HUES6 (cell line): ENCODE data around the gene XRCC2.

Experiments
- H3K27ac ChIP-seq: 2 replicates; pipeline ENCODE4 v1.7.0; 2013; ENCODE audit warnings: low read depth, mild to moderate bottlenecking, low read length, inconsistent platforms
- H3K27me3 ChIP-seq: 2 replicates; pipeline ENCODE4 v1.6.1; 2013; ENCODE audit warnings: low read length; ENCODE audit not compliant: control insufficient read depth, insufficient read depth
- H3K36me3 ChIP-seq: 2 replicates; pipeline ENCODE4 v1.6.1; 2013; ENCODE audit warnings: low read length; ENCODE audit not compliant: control insufficient read depth, insufficient read depth
- H3K4me1 ChIP-seq: 2 replicates; pipeline ENCODE4 v1.6.1; 2013; ENCODE audit warnings: low read length; ENCODE audit not compliant: control insufficient read depth, insufficient read depth
- H3K4me3 ChIP-seq: 2 replicates; pipeline ENCODE4 v1.5.1; 2013; ENCODE audit warnings: low read depth, low read length
- H3K9ac ChIP-seq: one replicate; pipeline ENCODE4 v1.6.1; 2013; ENCODE audit warnings: mild to moderate bottlenecking, low read length
- H3K9me3 ChIP-seq: 2 replicates; pipeline ENCODE4 v1.6.1; 2013; ENCODE audit warnings: low read depth, low read length; ENCODE audit not compliant: control insufficient read depth, insufficient read depth

Gene XRCC2

DNA sequence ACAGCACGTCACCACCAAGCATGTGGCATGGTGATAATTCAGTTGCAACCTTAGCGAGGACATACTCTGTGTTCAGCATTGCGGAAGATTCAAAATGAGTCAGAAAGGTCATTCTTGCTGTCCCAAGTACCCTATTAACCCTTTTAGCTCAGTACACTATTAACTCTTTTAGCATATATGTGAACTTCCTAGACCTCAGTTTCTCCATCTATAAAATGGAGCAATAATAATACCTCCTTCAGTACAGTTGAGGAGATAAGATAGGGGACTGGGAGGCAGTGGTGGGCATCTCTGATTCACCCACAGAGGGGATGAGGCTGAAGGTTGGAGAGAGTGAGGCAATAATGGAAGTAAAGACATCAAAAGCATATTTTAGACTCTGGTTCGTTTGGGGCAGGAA, 67.3 kb downstream of the XRCC2 start:
- no peak overlapping the region for H3K9ac ChIP-seq
- no peak overlapping the region for H3K4me3 ChIP-seq
- H3K9me3 ChIP-seq, result no peaks in the 10 kb centered on the region; the same call in 1 of the 2 replicates
- H3K4me1 ChIP-seq, result no peaks in the 10 kb centered on the region
- H3K27me3 ChIP-seq, result no peaks in the 10 kb centered on the region
- no peak overlapping the region for H3K27ac ChIP-seq
- no peaks in the 10 kb centered on the region for H3K36me3 ChIP-seq

DNA sequence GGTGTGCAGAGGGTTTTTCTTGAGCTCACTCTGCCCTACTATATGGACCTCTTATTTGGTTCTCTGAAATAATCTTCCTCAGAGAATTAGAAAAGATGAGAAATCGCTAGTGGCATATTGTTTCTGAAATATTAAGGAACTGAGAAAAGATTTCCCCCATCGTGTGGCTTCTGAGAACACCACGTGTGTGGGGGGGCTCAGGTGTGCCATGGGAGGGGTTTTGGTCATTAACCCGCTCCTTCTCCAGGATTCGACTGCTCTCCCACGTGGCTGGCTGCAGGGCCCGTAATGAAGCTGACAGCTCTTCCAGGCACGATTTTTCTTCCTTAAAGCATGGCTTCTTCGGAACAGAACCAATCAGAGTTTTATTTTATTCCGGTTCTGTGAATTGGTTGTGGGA, 67.7 kb downstream of the XRCC2 start:
- Histone ChIP-seq H3K27me3 (no peaks in the 10 kb centered on the region), H3K4me1 (no peaks in the 10 kb centered on the region)

DNA sequence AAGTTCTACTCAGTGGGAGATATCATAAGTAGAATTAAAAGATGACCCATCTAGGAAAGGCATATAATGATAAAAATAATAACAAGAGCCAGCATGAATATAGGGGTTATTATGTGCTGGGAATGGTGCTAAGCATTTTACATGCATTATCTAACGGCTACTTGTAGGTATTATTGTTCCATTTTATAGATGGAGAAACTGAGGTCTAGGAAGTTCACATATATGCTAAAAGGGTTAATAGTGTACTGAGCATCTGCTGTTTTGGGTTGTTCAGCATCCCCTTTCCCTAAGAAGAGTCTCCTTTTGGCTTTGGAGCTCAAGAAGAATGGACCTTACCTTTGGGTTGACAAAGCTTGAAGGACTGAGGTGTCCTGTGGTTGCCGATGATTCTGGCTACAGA, 68.9 kb downstream of the XRCC2 start:
- Histone ChIP-seq H3K9me3 (no peaks in the 10 kb centered on the region), H3K27me3 (no peaks in the 10 kb centered on the region), H3K9ac (no peak overlapping the region), H3K27ac (no peak overlapping the region), H3K36me3 (no peaks in the 10 kb centered on the region), H3K4me1 (no peaks in the 10 kb centered on the region), H3K4me3 (no peak overlapping the region)

More for the DNA sequence above, 67.7 kb downstream of the XRCC2 start:
- no peaks in the 10 kb centered on the region for H3K36me3 ChIP-seq
- no peaks in the 10 kb centered on the region; the same call in 1 of the 2 replicates for H3K9me3 ChIP-seq
- no peak overlapping the region for H3K9ac ChIP-seq
- no peak overlapping the region for H3K27ac ChIP-seq
- no peak overlapping the region for H3K4me3 ChIP-seq

DNA sequence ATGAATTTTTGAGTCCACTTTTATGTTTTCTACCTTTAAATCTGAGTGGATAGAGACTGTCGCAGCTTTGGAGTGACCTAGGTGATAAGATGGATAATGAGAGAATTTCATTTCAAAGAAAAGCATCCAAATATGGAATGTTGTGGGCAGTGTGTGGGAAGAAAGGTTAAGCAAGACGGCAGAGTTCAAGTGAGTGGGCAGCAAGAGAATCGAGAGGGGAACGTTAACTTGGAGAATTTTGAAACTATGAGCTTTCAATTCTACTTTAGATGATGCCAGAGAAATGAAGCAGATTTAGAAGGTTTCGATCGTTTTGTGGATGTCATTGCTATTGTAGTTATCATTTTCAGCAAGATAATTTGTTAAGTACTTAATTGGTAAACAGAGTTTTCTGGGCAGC, 73.0 kb downstream of the XRCC2 start:
- H3K9me3 ChIP-seq, result no peaks in the 10 kb centered on the region
- H3K36me3 ChIP-seq, result no peaks in the 10 kb centered on the region
- H3K9ac ChIP-seq, result no peak overlapping the region
- no peaks in the 10 kb centered on the region for H3K27me3 ChIP-seq
- no peak overlapping the region for H3K4me3 ChIP-seq
- no peak overlapping the region for H3K27ac ChIP-seq
- no peaks in the 10 kb centered on the region for H3K4me1 ChIP-seq

DNA sequence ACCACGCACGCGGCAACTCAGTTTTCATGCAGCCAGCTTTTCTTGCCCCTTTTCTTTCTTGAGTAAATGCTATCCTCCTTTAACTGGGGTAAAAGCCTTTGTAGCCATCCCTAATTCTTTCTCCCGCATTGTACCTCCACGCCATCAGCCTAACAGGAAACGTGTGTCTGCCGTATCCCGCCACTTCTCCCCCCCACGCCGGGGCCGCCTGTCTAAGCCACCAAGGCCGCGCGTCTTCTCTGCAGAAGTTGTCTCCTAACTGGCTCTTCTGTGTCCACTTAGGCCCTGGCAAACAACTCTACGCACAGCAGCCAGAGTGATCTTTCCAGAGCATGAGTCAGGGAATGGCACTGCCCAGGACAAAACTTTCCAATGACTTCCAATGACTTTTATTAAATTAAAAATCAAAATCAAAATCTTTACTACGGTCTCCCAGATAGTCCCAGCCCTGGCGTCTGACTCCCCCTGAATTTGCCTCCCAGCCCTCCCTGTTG, 74.6 kb downstream of the XRCC2 start:
- Histone ChIP-seq H3K36me3 (no peaks in the 10 kb centered on the region), H3K4me3 (no peak overlapping the region), H3K9me3 (no peaks in the 10 kb centered on the region), H3K27me3 (no peaks in the 10 kb centered on the region), H3K9ac (no peak overlapping the region), H3K27ac (no peak overlapping the region), H3K4me1 (no peaks in the 10 kb centered on the region)

DNA sequence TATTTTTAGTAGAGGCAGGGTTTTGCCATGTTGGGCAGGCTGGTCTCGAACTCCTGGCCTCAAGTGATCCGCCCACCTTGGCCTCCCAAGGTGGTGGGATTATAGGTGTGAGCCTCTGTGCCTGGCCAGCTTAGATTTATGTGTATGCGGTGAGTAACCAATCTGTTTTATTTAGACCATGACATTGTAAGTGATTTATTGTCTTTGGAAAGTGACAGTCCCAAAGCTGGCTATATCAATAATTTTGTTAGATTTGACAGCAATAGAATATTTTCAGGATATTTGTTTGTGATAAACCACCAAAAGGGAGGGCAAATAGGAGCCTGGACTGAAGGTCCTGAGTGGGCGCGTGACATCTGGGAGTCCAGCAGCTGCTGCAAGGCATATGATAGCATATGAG, 75.7 kb downstream of the XRCC2 start:
- no peak overlapping the region for H3K9ac ChIP-seq
- no peaks in the 10 kb centered on the region for H3K4me1 ChIP-seq
- no peaks in the 10 kb centered on the region for H3K9me3 ChIP-seq
- no peaks in the 10 kb centered on the region for H3K27me3 ChIP-seq
- no peak overlapping the region for H3K27ac ChIP-seq
- H3K4me3 ChIP-seq, result no peak overlapping the region
- H3K36me3 ChIP-seq, result no peaks in the 10 kb centered on the region

DNA sequence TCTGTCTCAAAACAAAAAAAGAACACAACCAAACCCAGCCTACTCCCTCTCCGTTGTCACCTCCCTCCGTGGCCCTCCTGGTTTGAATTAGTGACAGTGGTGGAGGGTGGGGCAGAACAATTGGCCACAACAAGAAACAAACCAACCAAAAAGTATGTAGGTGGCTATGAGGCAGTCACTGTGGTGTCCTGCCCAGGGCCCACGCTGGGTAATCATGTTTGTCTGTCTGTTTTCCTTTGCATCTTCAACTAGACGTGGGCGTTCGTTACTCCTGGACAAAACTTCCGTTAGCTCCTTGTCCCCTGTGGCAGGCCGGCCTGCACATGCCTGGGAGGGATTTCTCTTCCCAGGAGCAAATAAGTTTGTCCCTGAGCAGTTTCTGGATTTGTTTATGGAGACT, 78.4 kb downstream of the XRCC2 start:
- no peak overlapping the region for H3K4me3 ChIP-seq

DNA sequence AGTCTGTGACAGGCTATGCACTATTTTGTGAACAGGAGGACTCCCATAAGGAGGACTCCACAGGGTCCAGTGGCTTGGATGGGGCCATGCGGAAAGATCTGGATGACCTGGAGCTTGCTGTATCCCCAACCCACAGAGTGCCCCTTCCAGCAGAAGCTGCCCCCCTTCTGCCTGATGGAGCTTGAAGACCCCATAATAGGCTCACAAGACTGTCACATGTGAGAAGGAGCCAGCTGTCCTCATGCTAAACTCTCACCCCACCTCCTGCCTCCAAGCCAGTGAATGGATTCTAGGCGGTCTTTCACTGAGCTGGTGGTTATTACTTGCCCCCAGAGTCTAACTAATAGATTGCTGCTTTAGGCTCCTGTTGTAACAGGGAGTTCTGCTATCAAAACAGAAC, 79.1 kb downstream of the XRCC2 start:
- Histone ChIP-seq H3K9ac (no peak overlapping the region), H3K4me3 (no peak overlapping the region), H3K27ac (no peak overlapping the region), H3K27me3 (no peaks in the 10 kb centered on the region), H3K4me1 (peaks cover 1% of the 10 kb centered on the region; the same call in 1 of the 2 replicates), H3K9me3 (no peaks in the 10 kb centered on the region), H3K36me3 (no peaks in the 10 kb centered on the region)

More for the DNA sequence above, 78.4 kb downstream of the XRCC2 start:
- Histone ChIP-seq H3K4me1 (no peaks in the 10 kb centered on the region), H3K27ac (no peak overlapping the region), H3K27me3 (no peaks in the 10 kb centered on the region), H3K9me3 (no peaks in the 10 kb centered on the region), H3K9ac (no peak overlapping the region), H3K36me3 (no peaks in the 10 kb centered on the region)
